Uterine smooth muscle cell (primary cell): ENCODE data around the gene TNIP3. TPM values are rescaled to one million over a fixed set of nuclear protein-coding genes. Genes with fewer than 3 reads are reported as not detected.

Experiments used
- total RNA-seq: library from RNA; depleted of rRNA; stranded (reverse); fragments of >200 nt; gene quantifications from 2 replicates; pipeline ENCODE4 v1.2.3, GENCODE V29; 2014

TNIP3 gene, protein sequence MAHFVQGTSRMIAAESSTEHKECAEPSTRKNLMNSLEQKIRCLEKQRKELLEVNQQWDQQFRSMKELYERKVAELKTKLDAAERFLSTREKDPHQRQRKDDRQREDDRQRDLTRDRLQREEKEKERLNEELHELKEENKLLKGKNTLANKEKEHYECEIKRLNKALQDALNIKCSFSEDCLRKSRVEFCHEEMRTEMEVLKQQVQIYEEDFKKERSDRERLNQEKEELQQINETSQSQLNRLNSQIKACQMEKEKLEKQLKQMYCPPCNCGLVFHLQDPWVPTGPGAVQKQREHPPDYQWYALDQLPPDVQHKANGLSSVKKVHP
- total RNA-seq: 0.25 and 0.77 TPM in 2 replicates

GRCh38 chr4:121164291-121164690, at the start of gene TNIP3:
Gene TNIP3 (minus strand): TSS chr4:121164321. CDS start chr4:121164125, 196 bp downstream.

Other genes starting within 250 kb of the TNIP3 start
- 23.5 and 25.0 TPM in 2 replicates for gene PRDM5, start 241.6 kb downstream of the TNIP3 start, total RNA-seq
- gene NDNF, start 91.8 kb downstream of the TNIP3 start, total RNA-seq: 0.12 and 0.55 TPM in 2 replicates
- gene QRFPR, start 216.7 kb upstream of the TNIP3 start, total RNA-seq: not detected in 2 replicates